ENCODE measurements around the gene ATP2A3. TPM values are rescaled to one million over a fixed set of nuclear protein-coding genes. Genes with fewer than 3 reads are reported as not detected.

ATP2A3 gene
- total RNA-seq, 1 donor from 2014 or later: 1.7 TPM

DNA sequence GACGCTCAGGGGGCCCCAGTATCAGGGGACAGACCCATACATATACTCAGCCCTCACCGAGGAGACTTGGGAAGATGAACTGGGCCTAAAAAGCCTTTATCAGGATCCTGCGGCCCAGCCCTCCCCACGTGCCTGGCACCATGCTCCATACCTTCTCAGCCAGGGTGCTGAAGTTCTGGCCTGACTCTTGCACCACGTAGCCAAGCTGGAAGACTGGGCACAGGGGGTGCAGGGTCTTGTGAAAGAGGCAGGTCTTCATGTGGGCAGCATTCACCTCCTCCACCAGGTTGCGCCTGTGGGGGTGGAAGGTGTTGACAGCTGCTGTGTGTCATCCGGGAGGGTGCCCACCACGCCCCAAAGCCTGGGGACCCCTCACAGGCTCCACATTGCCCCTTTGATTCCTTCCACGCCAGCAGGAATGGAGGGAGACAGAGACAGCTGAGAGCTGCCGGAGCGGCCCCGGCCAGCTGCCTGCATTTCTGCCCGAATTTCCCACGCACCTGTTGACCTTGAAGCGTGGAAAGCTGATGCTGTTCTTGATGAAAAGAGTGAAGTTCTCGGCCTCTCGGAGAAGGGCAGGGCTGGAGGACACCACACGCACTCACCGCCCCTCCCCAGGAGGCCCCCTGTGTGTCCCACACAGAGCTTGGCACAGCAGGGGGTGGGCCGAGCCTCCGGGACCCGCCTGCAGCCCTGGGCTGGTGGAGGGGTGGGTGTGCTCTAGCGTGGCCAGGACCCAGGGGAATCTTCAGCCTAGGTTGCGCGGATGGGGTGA is 61.0 kb downstream of the ATP2A3 start:
- Mint-ChIP-seq H3K27me3 (ENCODE audit: low read depth) (no peaks in the 10 kb centered on the region), H3K36me3 (ENCODE audit: low read depth) (no peaks in the 10 kb centered on the region), H3K4me3 (ENCODE audit: unreplicated experiment) (no peak overlapping the region), H3K4me1 (ENCODE audit: low read depth) (peaks cover 3% of the 10 kb centered on the region), H3K27ac (ENCODE audit: unreplicated experiment) (no peak overlapping the region), H3K9me3 (ENCODE audit: low read depth) (no peaks in the 10 kb centered on the region)
- TF ChIP-seq, protein P1, sequence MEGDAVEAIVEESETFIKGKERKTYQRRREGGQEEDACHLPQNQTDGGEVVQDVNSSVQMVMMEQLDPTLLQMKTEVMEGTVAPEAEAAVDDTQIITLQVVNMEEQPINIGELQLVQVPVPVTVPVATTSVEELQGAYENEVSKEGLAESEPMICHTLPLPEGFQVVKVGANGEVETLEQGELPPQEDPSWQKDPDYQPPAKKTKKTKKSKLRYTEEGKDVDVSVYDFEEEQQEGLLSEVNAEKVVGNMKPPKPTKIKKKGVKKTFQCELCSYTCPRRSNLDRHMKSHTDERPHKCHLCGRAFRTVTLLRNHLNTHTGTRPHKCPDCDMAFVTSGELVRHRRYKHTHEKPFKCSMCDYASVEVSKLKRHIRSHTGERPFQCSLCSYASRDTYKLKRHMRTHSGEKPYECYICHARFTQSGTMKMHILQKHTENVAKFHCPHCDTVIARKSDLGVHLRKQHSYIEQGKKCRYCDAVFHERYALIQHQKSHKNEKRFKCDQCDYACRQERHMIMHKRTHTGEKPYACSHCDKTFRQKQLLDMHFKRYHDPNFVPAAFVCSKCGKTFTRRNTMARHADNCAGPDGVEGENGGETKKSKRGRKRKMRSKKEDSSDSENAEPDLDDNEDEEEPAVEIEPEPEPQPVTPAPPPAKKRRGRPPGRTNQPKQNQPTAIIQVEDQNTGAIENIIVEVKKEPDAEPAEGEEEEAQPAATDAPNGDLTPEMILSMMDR (IDR thresholded peaks at IDR 0.05): no peak
- no peak for DNase-seq (ENCODE audit: low spot score)

DNA sequence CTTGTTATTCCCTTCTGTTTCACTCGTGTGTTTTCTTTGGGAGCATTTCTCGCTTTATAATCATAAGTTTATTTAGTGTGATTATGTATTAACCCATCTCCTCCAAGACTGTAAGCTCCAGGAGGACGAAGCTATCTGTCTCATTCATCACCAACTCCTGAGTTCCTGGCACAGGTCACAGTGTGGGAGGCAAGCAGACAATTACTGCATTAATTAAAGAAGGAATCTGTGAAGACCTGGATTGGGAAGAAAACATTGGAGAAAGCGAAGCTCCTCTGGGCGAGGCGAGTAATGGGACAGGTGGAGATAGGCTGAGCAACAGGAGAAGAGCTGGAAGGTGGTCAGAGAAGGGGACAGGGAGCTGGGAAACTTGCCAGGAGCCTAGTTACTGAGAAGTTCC is 63.6 kb downstream of the ATP2A3 start:
- no peaks in the 10 kb centered on the region for H3K27me3 Mint-ChIP-seq (ENCODE audit: low read depth)
- H3K36me3 Mint-ChIP-seq (ENCODE audit: low read depth): no peaks in the 10 kb centered on the region
- TF ChIP-seq, protein P1 (IDR thresholded peaks at IDR 0.05): no peak
- peaks cover 3% of the 10 kb centered on the region for H3K4me1 Mint-ChIP-seq (ENCODE audit: low read depth)
- H3K9me3 Mint-ChIP-seq (ENCODE audit: low read depth): no peaks in the 10 kb centered on the region
- no peak for DNase-seq (ENCODE audit: low spot score)
- H3K27ac Mint-ChIP-seq (ENCODE audit: unreplicated experiment): no peak overlapping the region
- H3K4me3 Mint-ChIP-seq (ENCODE audit: unreplicated experiment): no peak overlapping the region

DNA sequence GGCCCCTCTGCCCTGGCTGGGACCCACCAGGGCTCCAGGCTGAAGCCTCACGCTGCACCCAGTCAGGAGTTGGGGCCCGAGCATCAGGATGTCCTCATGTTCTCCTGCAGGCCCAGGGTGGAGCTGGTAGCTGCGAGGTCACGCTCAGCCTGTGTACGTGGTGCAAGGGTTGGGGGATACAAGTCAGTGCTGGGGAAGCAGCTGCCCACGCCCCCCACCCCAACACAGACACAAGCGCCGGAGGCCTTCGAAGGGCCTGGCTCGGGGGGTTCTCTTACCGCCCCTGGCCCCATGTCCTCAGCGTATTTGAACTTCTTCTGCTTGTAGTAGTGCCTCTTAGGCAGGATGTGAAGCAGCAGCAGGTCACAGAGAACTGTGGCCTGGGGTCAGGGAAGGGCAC is 66.5 kb downstream of the ATP2A3 start:
- H3K36me3 Mint-ChIP-seq (ENCODE audit: low read depth): no peaks in the 10 kb centered on the region
- H3K9me3 Mint-ChIP-seq (ENCODE audit: low read depth): no peaks in the 10 kb centered on the region

DNA sequence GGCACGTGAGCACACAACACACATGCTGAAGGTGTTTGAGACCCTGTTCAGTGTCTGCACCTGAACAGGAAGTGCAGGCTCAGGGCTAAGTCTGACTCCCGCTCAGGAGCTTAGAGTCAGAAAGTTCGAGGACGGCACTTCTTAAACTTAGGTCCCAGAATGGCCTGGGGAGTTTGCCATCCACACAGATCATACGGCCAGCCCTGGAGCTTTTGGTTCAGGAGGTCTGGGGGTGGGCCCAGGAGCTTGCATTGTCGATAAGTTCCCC is 67.3 kb downstream of the ATP2A3 start:
- no peak overlapping the region for H3K4me3 Mint-ChIP-seq (ENCODE audit: unreplicated experiment)
- peaks cover 27% of the 10 kb centered on the region for H3K4me1 Mint-ChIP-seq (ENCODE audit: low read depth)
- H3K9me3 Mint-ChIP-seq (ENCODE audit: low read depth): no peaks in the 10 kb centered on the region
- H3K36me3 Mint-ChIP-seq (ENCODE audit: low read depth): no peaks in the 10 kb centered on the region
- no peaks in the 10 kb centered on the region for H3K27me3 Mint-ChIP-seq (ENCODE audit: low read depth)
- H3K27ac Mint-ChIP-seq (ENCODE audit: unreplicated experiment): no peak overlapping the region
- TF ChIP-seq, protein P1 (IDR thresholded peaks at IDR 0.05): no peak
- DNase-seq (ENCODE audit: low spot score): no peak

More for the DNA sequence above, 66.5 kb downstream of the ATP2A3 start:
- TF ChIP-seq, protein P1 (IDR thresholded peaks at IDR 0.05): no peak
- no peak for DNase-seq (ENCODE audit: low spot score)
- H3K27ac Mint-ChIP-seq (ENCODE audit: unreplicated experiment): no peak overlapping the region
- no peaks in the 10 kb centered on the region for H3K27me3 Mint-ChIP-seq (ENCODE audit: low read depth)
- no peak overlapping the region for H3K4me3 Mint-ChIP-seq (ENCODE audit: unreplicated experiment)
- peaks cover 24% of the 10 kb centered on the region for H3K4me1 Mint-ChIP-seq (ENCODE audit: low read depth)

DNA sequence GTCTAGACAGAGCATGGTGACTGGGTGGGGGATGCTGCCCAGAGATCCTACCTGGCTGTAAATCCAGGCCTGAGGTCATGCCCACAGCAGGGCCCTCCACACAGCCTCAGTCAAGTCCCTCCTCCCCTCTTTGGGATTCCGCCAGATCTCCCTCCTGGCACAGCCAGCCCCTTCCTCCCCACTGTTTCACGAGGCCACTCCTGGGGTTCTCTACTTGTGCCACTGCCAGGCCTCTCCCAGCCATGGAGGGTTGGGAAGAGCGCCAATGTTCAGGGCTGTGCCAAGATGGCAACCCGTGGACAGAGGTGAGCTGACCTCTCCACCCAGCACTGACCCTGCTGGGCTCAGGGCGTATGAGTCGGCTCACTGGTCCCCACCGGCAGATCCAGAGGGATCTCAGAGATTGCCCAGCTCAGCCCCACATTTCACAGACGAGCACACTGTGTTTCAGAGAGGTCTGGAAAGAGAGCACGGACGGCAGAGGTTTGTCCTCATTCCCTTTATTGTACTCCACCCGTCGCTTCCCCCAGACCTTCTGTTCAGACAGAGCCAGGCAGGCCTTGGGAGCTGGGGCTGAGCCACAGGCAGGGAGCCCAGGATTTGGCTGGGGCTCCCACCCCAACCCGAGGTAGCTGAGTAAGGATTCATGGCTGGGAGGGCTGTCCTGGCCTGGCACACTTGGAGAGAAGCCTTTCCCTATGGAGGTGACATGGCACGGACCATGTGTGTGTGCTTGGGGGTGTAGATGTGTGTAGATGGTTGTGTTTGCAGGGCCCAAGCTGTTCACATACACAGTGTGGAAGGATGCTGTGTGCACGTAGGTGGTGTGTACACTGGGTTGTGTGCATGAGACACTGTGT is 67.9 kb downstream of the ATP2A3 start:
- Mint-ChIP-seq H3K27ac (ENCODE audit: unreplicated experiment) (no peak overlapping the region), H3K9me3 (ENCODE audit: low read depth) (no peaks in the 10 kb centered on the region), H3K36me3 (ENCODE audit: low read depth) (no peaks in the 10 kb centered on the region), H3K4me3 (ENCODE audit: unreplicated experiment) (no peak overlapping the region), H3K4me1 (ENCODE audit: low read depth) (peaks cover 33% of the 10 kb centered on the region), H3K27me3 (ENCODE audit: low read depth) (no peaks in the 10 kb centered on the region)
- no peak for DNase-seq (ENCODE audit: low spot score)
- TF ChIP-seq, protein P1 (IDR thresholded peaks at IDR 0.05): no peak
